NCI-H2107 treated with DMSO at 0.1 percent for 48 hours (cell line): Measurements from ENCODE around the gene KIF26B.

Experiments used
- DNase-seq: peaks from one replicate; lab custom pipeline; 2025; ENCODE audit not compliant: unreplicated experiment; lab: John Stamatoyannopoulos, UW

Gene KIF26B

GRCh38 chr1:245409341-245410195, 254.8 kb downstream of the KIF26B start:
- DNase-seq, result no peak

GRCh38 chr1:245411245-245412036, 256.7 kb downstream of the KIF26B start:
- no peak for DNase-seq

DNA sequence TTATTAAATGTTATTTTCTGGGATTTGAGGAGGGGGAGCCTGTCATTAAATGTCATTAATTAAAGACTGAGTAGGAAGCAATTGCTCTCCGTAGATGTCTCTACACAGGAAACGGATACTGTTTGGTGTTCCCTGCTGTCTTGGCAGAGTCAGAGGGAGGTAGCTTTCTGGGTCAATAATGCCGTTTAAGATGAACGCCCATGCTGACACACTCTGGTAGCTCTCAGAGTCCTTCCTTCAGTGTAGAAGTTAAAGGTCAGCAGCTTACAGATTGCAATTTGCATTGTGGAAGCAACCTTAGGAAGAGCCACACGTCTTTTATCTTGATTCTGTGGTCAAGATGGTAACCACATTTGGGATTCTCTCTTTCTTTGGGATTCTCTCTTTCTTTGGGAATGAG, 257.5 kb downstream of the KIF26B start:
- DNase-seq, result no peak

- no peak for DNase-seq
Measured at GRCh38 chr1:245416781-245417180, 262.0 kb downstream of the KIF26B start.

- no peak for DNase-seq
Measured at GRCh38 chr1:245418077-245418476, 263.3 kb downstream of the KIF26B start.

DNA sequence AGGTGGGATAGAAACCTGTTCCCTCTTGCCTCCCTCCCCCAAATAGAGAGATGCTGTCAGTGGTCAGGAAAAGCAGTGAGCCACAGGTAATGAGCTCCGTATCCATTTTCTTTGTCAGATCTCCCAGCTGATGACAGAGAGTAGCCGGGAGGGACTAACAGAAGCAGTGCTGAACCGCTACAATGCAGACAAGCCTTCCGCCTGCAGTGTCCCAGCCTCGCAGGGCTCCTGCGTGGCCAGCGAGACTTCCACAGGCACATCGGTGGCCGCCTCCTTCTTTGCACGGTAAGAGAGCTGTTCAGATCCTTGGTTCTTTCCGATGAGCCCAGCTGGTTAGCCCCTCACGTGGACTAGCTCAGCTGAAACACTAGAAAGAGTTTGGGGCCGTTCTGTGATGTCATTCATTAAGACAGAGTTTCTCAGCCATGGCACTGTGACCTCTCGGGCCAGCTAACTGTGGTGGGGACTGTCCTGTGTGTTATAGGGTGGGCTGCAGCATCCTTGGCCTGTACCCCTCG, 264.7 kb downstream of the KIF26B start:
- DNase-seq, result no peak

DNA sequence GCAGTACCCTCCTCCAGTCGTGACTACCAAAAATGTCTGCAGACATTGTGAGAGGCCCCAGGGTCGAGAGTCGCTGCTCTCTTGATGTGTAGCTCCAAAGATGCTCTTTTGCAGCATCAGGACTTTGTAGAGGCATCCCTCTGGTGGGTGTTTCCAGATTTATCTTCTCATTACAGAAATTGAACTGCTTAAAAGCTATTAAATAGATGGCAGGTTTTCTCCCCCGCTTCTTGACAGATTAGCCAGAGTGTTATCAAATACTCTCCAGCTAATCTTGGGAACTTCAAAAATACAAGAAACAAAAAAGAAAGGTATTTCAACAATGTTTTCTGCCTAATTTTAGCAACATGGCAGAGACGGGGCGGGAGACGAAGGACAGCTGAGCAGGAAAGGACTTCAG, 265.2 kb downstream of the KIF26B start:
- no peak for DNase-seq

DNA sequence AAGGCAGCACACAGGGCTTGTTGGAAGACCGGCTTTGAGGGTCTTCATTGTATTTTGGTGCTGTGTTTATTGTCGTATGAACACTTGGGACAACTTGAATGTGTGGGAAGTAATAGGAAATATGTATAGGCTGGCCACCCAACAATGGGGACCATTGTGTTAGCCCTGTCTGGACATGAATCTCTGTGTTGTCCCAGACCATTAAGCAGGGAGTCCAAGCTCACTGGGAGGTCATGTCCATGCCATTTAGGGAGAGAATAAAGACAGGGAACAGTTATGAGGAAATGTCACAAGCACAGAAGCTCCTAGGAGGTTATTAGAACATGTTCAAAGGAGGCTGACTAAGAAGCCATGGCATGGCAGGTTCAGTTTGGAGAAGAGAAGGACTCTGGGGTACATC, 266.1 kb downstream of the KIF26B start:
- DNase-seq, result no peak

DNA sequence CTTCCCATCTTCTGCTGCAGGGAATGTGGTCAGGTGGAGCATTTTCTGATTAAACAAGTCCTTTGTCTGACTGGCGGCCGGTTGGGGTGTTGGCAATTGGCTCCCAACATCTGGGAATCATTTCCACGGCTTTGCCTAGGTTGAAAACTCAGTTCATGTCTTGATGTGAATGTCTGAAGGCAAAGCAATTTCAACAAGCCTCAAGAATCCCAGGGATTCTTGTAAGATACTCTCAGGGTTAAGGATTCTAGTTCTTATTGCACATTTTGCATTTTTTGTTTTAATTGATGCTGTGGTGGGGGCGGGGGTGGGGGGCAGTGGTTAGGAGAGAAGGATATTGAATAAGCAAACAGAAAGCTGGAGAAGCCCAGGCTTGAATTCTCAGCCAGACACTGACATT, 273.9 kb downstream of the KIF26B start:
- DNase-seq, result no peak

DNA sequence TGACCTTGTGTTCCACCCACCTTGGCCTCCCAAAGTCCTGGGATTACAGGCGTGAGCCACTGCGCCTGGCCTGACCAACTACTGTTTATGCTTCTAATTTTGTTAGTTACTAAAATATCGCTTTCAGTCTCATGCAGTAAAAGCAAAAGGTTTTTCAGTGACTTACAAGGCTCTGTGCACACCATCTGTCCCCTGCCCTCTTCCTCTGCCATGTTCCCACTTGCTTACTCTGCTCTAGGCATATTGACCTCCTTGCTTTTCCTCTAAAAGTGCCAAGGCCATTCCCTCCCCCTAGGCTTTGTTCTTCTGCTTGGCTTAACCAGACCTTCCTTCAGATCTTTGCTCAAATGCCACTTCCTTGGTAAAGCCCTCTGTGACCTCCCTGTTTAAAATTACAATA, 276.9 kb downstream of the KIF26B start:
- no peak for DNase-seq

GRCh38 chr1:245432228-245432875, 277.6 kb downstream of the KIF26B start:
- no peak for DNase-seq

DNA sequence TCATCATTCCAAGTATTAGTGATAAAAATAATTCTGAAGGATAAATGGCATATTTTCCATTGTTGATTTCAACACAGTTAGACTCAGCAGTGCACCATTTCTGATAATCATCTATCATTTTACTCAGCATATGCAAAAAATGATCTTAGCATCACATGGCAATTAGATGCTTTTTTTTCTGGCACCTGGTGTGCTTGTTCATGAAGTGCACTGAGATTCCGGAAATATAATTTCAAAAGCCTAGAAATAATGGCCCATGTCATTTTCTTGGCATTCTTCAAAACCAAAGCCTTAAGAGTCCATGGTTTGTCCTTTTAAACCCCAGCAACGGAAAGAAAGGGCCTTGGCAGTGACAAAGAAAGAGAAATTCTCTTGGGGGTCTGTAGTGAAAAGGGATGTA, 278.8 kb downstream of the KIF26B start:
- no peak for DNase-seq

DNA sequence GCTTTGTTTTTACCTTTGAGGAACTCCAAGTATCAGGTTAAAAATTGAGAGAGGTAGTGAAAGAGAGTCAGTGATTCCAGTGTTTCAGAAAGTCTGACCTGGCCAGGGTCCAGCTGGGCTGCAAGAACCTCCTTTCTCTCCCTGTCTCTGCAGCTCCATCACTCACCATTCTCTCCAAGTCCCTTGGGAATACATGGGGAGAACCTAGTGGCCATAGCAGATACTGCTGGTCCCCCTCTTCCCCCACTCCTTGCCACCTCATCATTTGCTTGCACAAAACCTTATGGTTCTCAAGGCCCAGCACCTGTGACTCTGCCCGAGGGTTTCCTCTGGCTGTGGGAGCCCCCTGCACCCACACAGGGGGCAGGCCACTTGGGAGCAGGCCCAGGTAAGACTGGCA, 279.5 kb downstream of the KIF26B start:
- no peak for DNase-seq

- no peak for DNase-seq
Measured at GRCh38 chr1:245436407-245436806, 281.6 kb downstream of the KIF26B start.

DNA sequence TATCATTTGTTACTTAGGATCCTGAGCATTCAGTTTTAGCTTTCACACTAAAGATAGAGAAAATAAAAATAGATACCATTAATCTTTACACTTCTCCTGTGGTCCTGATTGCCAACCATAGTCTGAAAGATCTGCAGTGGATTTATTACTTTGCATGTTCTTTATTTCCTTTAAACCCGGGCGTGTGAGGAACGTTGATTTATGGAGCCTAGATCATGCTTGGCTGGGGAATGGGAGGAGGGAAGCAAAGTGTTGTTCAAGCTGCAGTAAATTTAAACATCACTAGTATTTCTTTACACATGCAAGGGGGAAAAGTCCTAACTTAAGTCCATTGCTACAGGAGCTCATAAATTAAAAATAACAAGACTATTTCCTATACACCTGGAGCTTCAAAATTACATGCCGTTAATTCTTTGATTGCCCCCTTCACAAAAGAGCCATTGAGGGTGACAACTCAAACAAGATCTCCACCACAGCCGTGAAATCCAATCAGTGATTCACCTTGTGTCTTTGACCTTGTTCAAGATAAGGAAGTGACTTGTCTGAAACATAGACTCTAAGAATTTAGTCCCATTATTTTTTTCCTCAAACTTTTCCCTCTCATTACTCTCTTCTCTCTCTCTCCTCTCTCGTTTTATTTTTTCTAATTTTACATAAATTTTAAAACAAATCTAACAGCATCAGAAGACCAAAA, 282.7 kb downstream of the KIF26B start:
- no peak for DNase-seq

DNA sequence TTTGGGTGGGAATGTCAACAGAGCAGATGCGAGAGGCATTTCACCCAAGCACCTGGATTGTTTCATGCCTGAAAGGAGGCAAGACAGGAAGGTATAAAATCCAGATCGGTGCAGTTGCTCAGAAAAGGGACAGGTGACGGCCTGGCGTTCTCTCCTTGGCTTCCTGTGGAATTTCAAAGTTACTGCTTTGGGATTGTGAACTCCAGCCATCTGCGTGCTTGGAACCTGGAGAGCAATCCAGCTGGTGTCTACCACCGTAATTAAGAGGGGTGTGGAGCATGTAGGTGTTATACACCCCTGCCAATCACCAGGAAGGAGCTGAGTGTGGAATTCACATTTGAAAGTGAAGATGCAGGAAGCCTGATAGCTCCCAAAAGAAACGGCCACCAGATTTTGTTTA, 286.1 kb downstream of the KIF26B start:
- no peak for DNase-seq

- DNase-seq, result no peak
Measured at GRCh38 chr1:245441689-245442088, 286.9 kb downstream of the KIF26B start.

DNA sequence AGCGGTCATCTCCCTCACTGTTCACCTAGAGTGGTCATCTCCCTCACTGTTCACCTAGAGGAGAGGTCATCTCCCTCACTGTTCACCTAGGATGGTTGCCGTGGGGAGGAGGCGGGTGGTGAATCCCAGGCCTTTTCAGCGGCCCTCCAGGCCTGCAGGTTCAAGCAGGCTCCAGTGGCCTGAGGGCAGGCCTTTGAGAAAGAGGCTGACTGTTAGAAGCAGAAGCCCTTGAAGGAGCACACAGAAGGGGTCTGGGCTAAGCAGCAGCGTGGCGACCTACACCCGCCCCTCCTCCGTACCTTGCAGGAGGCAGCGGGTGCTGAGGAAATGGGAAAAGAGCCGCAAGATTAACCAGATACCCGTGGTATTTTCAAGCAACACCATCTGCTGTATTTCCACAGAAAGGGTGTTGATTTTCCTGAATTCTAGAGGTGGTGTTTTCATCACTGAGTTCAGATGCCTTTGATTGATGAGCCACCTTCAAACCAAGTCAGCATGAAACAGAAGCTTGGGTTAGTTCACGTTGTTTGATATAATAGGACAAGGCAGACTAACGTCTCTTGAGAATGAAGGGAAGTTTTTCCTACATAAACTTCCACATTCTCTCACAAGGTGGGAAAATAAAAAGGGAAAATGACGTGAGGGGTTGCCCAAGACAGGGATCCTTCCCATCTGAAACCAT, 289.5 kb downstream of the KIF26B start:
- DNase-seq, result no peak

DNA sequence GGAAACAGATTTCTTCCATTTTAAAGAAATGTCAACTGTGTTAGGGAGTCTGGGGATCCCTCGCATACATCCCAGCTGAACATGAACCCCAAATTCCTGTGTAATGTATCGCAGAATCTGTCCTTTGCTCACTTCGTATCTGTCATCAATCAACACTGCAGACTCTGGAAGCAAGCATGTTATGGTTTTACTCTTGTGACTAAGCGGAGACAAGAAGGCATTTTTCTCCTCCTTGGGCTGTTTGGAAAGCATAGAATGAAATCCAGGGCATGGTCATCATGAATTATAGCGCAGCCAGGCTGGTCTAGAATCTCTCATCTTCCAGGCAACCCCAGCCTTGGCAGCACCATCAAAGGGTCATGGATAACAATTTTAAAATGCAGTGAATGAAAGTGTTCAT, 290.2 kb downstream of the KIF26B start:
- no peak for DNase-seq

- DNase-seq, result no peak
Measured at GRCh38 chr1:245448531-245448930, 293.7 kb downstream of the KIF26B start.
